Smooth muscle cell (in vitro differentiated cells): ENCODE data around the gene TRPM2. TPM values are rescaled to one million over a fixed set of nuclear protein-coding genes. Genes with fewer than 3 reads are reported as not detected.
A peak's percentile ranks its signal among the peaks of the same experiment; 100 is the strongest.

Experiments
- DNase-seq: peaks from one replicate; lab custom pipeline; 2025; ENCODE audit not compliant: unreplicated experiment; lab: John Stamatoyannopoulos, UW
- H2AFZ ChIP-seq: fragments of 200-600 bp; sonication (generic); 2 replicates; pipeline ENCODE4 v1.6.0; 2016; ENCODE audit warnings: antibody characterized with exemption, low read depth, mild to moderate bottlenecking
- H3F3A ChIP-seq: fragments of 200-600 bp; sonication (generic); 2 replicates; pipeline ENCODE4 v1.6.0; 2017; ENCODE audit warnings: antibody characterized with exemption, low read depth
- H3K27ac ChIP-seq: fragments of 200-600 bp; sonication (generic); 2 replicates; pipeline ENCODE4 v1.5.1; 2016; ENCODE audit warnings: low read depth, mild to moderate bottlenecking
- H3K27me3 ChIP-seq: fragments of 200-600 bp; sonication (generic); 2 replicates; pipeline ENCODE4 v1.6.1; 2016; ENCODE audit warnings: low read depth, mild to moderate bottlenecking
- H3K36me3 ChIP-seq: fragments of 200-600 bp; sonication (generic); 2 replicates; pipeline ENCODE4 v1.5.1; 2016; ENCODE audit warnings: low read depth
- H3K4me1 ChIP-seq: fragments of 200-600 bp; sonication (generic); 2 replicates; pipeline ENCODE4 v1.5.1; 2016; ENCODE audit warnings: low read depth
- H3K4me2 ChIP-seq: fragments of 200-600 bp; sonication (generic); 2 replicates; pipeline ENCODE4 v1.6.0; 2016; ENCODE audit warnings: mild to moderate bottlenecking
- H3K4me3 ChIP-seq: fragments of 200-600 bp; sonication (generic); 2 replicates; pipeline ENCODE4 v1.5.1; 2016; ENCODE audit warnings: mild to moderate bottlenecking
- H3K79me2 ChIP-seq: fragments of 200-600 bp; sonication (generic); 2 replicates; pipeline ENCODE4 v1.6.0; 2016; ENCODE audit warnings: low read depth, mild to moderate bottlenecking
- H3K9ac ChIP-seq: fragments of 200-600 bp; sonication (generic); 2 replicates; pipeline ENCODE4 v1.6.0; 2016; ENCODE audit warnings: low read depth
- H3K9me3 ChIP-seq: fragments of 200-600 bp; sonication (generic); replicated peaks from 2 replicates; pipeline ENCODE4 v1.5.1; 2016; ENCODE audit warnings: low read depth
- H4K20me1 ChIP-seq: fragments of 200-600 bp; sonication (generic); 2 replicates; pipeline ENCODE4 v1.6.0; 2016; ENCODE audit warnings: low read depth
- CTCF ChIP-seq: fragments of 200-600 bp; sonication (generic); IDR thresholded peaks from 2 replicates; pipeline ENCODE4 v1.5.1; 2017; ENCODE audit warnings: borderline replicate concordance, mild to moderate bottlenecking, antibody characterized with exemption; ENCODE audit not compliant: insufficient read depth, poor library complexity, severe bottlenecking
- WGBS: methylation state at CpG from one replicate; pipeline ENCODE4 v1.1.7; 2016; ENCODE audit warnings: low lambda C conversion rate; 5-methylcytosine and 5-hydroxymethylcytosine counted together
- polyA plus RNA-seq: library from polyadenylated mRNA; unstranded; fragments of >200 nt; fragmentation: Nextera tagmentation; extraction: Ambion mirVana; gene quantifications from 2 replicates; pipeline ENCODE4 v1.2.1, GENCODE V29; 2016
- total RNA-seq: library from RNA; depleted of rRNA; stranded (reverse); fragments of >200 nt; gene quantifications from 2 replicates; pipeline ENCODE4 v1.2.3, GENCODE V29; 2014

Gene TRPM2
- total and polyA plus RNA-seq, 2 experiments from 2014 or later, result 0.31 TPM; not detected in 1

GRCh38 chr21:44461005-44461404 is 107.6 kb downstream of the TRPM2 start:
- no peak for DNase-seq
- H3F3A ChIP-seq, result no peaks in the 10 kb centered on the region
- H3K27ac ChIP-seq, result no peak overlapping the region

GRCh38 chr21:44461464-44462001 is 108.1 kb downstream of the TRPM2 start:
- TF ChIP-seq CTCF, result peak; percentile 20
- Histone ChIP-seq H3K4me2 (no peak overlapping the region), H3K36me3 (no peaks in the 10 kb centered on the region), H4K20me1 (peaks cover 10% of the 10 kb centered on the region), H3K4me3 (no peak overlapping the region), H3K79me2 (no peaks in the 10 kb centered on the region), H3K9ac (no peak overlapping the region), H3K4me1 (no peaks in the 10 kb centered on the region), H3F3A (no peaks in the 10 kb centered on the region), H3K27me3 (no peaks in the 10 kb centered on the region), H3K27ac (no peak overlapping the region), H2AFZ (no peak overlapping the region), H3K9me3 (no peaks in the 10 kb centered on the region)
- no peak for DNase-seq
- 84% methylated on average over 15 of the region's 15 CpGs for WGBS

More at GRCh38 chr21:44461005-44461404, 107.6 kb downstream of the TRPM2 start:
- Histone ChIP-seq H3K79me2 (no peaks in the 10 kb centered on the region), H3K9me3 (no peaks in the 10 kb centered on the region), H2AFZ (no peak overlapping the region), H3K27me3 (no peaks in the 10 kb centered on the region), H3K36me3 (no peaks in the 10 kb centered on the region), H3K4me3 (no peak overlapping the region), H4K20me1 (peaks cover 10% of the 10 kb centered on the region), H3K9ac (no peak overlapping the region), H3K4me2 (no peak overlapping the region), H3K4me1 (no peaks in the 10 kb centered on the region)
- no peak for TF ChIP-seq CTCF
- 97% methylated on average over 8 of the region's 8 CpGs for WGBS

GRCh38 chr21:44462086-44462833 is 108.8 kb downstream of the TRPM2 start:
- no peak for DNase-seq
- Histone ChIP-seq H3K79me2 (no peaks in the 10 kb centered on the region), H3K9ac (no peak overlapping the region), H3K4me2 (no peak overlapping the region), H3F3A (no peaks in the 10 kb centered on the region), H4K20me1 (peaks cover 10% of the 10 kb centered on the region), H3K27me3 (no peaks in the 10 kb centered on the region), H3K4me1 (no peaks in the 10 kb centered on the region), H3K9me3 (no peaks in the 10 kb centered on the region), H3K27ac (no peak overlapping the region), H3K36me3 (no peaks in the 10 kb centered on the region), H3K4me3 (no peak overlapping the region), H2AFZ (no peak overlapping the region)
- no peak for TF ChIP-seq CTCF
- 92% methylated on average over 25 of the region's 25 CpGs for WGBS
